Measurements from ENCODE around the gene ATP23.

ATP23 gene

DNA sequence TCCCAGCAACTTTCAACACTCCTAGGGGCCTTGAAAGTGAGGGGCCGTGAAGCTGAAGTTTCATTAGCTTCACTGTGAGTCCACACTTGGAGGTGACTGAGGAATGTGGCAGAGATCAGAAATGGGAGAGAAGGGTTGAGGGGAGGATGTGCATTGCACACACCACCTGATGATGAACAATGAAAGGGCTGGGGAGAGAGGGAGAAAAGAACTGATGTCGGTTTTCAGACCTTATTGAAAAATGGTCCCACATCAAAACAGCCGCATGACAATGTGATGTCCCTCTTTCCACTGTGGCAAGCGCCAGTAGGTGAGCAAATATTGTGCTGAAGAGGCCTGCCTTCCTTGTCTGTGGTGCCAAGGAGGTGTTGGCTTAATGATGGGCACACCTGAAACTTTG is 32.3 kb upstream of the ATP23 start:
- DNase-seq = no peak

DNA sequence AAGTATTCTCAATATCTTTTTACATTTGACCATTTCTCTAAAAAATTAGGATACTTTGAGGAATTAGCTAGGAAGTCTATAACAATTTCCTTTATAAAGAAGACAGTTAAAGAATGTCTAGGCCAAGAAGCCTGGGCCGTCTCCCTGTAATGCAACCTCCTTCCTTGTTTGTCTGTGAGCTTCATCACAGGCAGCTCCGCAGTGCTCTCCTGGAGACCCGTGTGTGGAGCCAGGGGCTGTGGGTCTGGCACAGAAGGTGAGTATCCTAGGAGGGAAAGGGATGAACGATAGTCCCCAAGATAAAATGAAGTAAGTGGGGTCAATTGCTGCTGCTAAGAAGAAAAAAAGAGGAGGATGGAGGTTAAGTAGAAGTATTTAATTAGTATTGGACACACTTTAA is 31.8 kb upstream of the ATP23 start:
- DNase-seq = no peak

DNA sequence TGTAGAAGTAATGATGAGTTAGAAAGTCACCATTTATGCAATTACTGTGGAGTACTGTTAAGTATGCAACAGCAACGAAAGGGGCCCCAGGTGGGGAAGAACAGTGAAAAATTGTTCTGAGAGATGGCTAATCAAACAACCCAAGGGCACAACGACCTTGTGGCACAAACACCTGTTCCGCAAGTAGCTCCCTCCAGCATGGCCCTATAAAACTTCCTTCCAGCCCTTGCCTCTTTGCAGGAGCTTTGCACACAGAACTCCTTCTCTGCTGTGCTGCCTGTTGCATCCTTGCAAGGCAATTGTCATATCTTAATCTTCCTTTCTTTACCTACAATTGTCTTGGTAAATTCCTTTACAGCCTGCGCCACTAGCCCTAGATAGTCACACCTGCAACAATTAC is 23.2 kb upstream of the ATP23 start:
- DNase-seq = no peak

DNA sequence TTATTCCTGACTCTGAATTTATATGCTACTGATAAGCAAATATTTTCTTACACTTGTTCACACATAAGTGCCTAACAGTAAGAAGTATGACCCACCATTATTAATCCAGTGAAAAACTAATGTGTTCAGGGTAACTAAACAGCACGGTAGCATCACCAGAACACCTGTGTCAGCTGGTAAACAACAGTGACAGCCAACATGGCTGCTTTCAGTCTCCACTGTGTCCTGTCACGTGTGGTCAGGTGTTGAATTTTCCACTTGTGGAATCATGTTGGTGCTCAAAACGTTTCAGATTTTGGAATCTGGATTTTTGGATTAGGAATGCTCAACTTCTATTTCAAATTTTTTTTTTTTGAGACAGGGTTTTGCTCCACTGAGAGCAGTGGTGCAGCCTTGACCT is 14.3 kb upstream of the ATP23 start:
- no peak for DNase-seq

DNA sequence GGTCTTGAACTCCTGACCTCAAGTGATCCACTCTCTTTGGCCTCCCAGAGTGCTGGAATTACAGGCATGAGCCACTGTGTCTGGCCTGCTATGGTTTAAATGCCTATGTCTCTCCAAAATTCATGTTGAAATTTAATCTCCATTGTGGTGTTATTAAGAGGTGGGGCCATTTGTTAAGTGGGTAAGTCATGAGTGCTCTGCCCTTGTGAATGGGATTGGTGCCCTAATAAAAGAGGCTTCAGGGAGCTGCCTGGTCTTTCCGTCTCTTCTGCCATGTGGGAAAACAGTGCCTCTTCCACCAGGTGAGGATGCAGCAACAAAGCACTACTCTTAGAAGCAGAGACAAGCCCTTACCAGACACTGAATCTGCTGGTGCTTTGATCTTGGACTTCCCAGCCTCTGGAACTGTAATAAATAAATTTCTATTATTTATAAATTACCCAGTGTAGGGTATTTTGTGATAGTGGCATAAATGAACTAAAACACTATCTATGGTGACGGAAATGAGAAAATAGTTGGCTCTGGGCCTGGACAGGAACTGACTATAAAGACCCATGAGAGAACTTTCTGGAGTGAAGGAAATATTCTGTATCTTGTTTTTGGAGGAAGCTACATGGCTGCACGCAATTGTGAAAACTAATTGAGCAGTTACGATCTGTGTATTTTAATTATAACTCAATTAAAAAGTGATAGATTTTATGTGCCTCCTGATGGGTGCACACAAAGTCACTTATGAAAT is 12.1 kb upstream of the ATP23 start:
- no peak for DNase-seq

DNA sequence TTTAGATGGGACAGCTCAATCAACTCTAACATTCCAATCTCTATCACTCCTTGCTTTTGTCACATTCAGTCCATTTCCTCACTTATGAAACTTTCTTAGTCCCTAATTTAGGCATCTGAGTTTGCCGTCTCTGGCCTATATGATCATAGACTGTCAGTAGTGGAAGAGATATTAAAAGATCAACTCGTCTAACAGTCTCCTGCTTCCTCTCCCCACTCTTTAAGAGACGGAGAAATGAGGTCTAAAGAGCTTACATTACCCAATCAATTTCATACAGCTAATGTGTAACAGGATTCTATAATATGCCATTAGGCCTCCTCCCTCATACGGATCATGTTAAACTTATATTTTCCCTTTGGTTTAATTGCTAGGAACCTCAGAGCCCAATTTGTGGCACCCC is 6.5 kb upstream of the ATP23 start:
- DNase-seq = no peak

DNA sequence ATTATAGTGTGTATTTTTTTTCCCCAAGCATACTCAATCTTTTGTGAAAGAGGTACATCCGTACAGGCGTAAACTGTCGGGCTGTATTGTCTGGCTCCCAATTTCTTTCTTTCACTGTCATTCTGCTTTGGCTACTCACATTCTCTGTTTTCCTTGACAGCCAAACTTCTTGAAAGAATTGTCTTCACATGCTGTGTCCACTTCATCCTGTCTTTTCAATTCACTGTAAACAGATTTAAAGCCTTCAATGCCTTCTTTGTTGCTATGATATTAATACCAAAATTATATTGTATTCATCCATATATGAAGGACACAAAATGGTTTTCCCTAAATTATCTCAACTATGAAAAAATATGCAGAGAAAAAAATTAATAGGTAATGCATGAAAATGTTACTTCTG is 6.0 kb upstream of the ATP23 start:
- no peak for DNase-seq

DNA sequence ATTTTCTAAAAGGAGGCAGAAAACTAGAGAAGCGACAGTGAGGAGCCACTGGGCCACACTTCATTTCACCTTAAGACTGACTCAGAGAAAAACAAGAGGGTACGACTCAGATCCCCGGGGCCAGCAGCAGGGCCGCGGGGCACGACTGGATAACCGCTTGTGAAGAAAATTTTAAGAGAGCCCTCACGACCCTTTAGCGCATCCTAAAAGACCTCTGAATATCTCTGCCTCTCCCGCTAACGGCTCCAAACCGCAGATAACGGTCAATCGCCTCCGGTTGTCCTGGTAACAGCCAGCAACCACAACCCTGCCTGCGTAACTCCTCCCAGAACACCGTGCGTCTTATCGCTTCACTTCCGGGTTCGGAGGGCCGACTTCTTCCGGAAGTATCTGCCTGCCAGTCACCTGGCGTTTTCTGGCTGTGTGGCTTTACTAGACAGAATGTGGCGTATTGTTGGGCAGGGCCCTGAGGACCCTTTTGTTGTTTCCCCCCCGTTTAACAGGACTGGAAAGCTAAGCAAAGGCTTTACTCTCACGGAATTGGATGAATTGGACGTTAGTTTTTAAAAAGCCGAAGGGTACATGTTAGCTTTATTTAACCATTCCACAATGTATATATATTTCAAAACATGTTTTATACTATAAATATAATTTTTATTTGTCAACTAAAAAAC is 5.4 kb upstream of the ATP23 start:
- DNase-seq = peak; percentile 77 to 83

DNA sequence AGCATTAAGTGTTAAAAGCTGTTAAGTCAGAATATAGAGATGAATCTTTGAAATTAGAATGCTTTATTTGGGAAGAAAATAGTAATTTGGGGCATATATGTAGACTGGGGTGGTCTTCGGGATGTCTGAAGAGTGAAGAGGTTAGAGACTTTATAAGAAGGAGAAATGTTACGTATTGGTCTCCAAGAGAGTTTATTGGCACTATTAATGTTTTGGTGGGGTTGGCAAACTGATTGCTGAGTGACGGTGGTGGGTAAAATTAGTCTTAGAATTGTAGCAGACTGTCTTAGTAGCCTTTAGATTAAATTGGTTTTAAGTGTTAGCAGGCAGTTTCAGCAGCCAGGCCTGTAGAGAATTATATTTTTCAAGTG is 4.9 kb upstream of the ATP23 start:
- no peak for DNase-seq

DNA sequence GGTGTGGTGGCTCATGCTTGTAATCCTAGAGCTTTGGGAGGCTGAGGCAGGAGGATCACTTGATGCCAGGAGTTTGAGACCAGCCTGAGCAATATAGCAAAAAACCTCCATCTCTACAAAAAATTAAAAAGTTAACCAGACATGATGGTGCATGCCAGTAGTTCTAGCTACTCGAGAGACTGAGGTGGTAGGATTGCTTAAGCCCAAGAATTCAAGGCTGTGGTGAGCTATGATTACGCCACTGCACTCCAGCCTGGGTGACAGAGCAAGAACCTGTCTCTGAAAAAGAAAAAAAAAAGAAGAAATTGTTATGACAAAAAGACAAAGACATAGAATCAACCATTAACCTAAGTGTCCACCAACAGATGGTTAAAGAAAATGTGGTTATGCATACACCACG is 2.1 kb upstream of the ATP23 start:
- DNase-seq = no peak

DNA sequence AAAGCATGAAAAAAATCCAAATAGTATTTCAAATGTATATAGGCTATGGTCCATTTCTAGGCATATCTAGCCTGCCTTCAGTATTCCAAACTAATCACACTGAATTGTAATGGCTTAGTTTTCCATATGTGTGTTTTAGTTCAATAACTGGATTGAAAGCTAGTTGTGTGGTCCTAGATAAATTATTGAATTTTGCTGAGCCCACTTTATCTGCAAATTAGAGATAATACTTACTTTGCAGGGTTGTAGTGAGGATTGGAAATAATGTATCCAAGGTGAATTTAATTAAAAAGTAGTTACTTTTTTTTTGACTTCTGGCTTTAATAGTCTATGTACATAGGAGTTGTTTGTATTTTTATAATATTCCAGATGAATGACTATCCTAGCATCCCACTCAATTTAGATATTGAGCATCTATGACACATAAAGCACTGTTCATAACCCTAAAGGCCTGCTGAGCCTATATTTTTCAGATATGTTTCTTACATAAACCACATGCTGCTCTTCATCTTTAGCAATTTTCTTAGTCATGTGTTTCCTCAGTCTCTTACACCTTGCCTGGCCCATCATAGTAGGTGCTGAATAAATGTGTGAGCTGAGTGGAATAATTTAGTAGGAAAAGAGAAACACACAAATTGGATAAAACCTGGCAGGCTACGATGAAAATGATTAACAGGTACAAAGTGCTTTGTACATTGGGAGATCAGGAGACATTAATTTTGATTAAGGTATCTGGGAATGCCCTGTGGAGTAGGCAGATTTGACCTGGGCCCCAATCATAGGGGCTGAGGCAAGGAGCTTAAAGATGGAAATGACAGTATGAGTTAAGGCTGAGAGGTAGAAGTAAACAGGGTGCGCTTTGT is 1.1 kb upstream of the ATP23 start:
- no peak for DNase-seq

DNA sequence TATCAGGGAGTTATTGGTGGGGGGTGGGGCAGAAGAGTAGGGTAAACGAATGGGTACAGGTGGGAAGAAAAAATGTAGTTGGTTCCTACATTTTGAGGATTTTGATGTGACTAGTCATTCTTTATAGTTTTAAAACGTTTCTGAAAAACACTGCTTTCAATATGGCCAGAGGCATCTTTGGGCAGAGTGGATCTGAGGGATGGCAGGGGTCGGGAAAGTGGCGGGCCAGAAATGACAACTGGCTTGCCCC is 527 bp upstream of the ATP23 start:
- no peak for DNase-seq

DNA sequence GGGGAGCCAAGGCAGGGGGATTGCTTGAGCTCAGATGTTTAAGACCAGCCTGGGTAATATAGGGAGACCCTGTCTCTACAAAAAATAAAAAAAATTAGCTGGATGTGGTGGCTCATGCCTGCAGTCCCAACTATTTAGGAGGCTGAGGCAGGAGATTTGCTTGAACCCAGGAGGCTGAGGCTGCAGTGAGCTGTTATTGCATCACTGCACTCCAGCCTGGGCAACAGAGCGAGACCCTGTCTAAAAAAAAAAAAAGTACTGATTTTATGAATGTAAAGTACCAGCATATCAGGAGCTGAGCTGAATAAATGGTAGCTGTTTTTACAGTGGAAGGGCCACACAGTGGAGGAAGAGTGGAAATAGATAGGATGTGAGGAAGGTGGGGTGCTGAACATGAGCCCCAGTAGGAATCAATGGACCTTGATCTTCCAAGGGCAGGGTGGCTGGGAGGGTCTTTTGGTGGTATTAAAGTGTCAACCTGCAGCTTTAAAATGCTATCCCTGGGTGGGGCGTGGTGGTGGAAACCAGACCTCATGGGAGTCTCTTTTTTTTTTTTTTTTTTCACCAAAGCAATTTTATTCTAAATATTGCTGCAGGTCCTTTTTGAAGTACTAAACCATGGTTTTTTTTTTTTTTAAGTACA is 2.2 kb downstream of the ATP23 start:
- DNase-seq = no peak

DNA sequence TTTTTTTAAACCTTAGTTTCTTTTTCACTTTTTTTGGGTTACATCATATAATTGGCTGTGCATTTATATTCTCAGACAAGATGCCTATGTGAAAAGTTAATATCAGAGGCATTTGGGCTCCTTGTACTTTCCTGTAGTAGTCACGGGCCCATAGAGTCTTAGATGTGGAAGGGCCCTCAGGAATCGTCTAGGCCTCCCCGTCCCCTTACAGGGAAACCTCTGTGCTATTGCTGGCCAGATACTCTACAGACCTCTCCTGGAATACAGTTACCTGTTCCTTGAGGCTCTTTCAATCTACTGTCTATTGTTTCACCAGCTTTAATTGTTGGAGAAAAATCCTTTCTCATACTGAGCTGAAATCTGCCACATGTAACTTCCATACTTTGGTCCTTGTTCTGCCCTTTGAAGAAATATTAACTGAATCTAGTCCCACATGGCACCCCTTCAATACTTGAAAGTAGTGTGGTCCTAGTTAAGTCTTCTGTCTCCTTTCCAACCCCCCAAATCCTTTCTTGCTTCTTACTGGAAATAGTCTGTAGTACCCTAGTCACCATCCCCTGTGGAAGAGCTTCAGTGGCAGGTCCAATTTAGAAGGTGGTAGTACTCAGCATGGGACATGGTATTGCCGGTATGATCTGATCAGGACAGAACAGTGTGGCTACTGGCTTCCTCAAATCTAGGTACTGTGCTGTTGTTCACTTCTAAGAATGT is 3.1 kb downstream of the ATP23 start:
- no peak for DNase-seq

DNA sequence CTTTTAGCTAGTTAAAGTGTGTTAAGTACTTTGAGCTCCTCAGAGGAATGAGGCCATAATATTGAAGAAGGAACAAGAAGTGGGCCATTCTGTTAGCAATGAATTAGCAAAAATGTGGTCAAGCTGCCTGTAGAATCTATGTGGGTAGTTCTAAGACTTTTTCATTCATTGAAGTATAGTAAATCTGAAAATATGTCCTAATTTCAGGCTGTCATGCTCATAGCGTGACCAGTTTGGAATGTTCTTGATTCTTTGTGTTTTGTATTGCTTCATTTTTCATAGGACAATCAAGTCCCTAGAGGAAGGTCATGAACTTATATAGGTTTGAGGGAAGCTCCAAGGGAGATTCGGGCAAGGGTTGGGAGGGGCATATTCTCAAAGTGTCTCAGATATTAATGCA is 11.4 kb downstream of the ATP23 start:
- no peak for DNase-seq

DNA sequence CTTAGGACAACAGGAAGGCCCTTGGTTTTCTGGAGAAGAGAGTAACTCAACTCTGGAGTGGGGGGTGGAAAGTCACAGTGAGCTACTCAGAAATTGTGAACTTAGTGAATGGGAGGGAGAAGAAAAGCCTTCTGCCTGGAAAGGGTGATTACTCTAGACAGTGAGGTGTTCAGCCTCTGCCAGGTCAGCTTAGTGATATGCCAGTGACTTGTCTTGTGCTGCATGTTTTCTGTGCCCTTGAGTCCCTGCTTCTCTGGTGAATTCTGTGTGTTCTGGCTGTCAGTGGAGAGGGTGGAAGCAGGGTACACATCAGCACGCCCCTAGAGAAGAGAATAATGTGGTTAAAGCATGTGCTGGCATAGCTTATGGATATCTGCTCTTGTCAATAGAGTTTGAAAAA is 13.4 kb downstream of the ATP23 start:
- no peak for DNase-seq

DNA sequence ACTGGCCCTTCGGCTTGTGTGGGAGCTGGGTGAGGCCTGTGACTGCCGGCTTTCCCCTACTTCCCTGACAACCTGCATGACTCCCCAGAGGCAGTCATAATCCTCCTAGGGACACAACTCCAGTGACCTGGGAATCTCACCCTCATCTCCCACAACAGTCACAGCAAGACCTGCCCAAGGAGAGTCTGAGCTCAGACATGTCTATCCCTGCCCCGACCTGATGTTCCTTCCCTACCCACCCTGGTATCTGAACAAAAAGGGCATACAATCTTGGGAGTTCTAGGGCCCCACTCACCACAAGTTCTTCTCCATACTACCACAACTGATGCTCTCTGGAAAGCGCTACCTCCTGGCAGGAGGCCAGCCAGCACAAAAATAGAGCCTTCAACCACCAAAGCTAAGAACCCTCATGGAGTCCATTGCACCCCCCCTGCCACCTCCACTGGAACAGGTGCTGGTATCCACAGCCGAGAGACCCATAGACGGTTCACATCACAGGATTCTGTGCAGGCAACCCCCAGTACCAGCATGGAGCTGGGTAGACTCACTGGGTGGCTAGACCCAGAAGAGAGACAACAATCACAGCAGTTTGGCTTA is 16.8 kb downstream of the ATP23 start:
- no peak for DNase-seq

DNA sequence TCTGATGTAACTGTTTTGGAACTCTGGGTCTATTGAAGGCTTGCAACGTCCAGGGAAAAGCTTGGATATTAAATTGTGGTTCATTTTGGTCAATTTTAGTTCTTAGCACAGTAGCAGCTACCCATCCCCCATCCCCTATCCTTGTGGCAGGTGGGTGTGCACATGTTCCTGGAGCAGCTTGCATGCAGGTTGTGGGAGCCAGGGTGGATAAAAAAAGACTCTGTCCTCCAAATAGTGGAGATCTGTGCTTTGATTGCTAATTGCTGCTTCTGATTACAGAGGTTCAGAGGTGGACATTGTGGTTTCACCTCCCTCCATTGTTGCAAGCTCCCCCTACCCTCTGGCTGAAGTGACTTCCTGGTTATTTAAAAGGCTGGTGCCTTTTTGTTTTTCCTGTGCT is 23.1 kb downstream of the ATP23 start:
- no peak for DNase-seq

DNA sequence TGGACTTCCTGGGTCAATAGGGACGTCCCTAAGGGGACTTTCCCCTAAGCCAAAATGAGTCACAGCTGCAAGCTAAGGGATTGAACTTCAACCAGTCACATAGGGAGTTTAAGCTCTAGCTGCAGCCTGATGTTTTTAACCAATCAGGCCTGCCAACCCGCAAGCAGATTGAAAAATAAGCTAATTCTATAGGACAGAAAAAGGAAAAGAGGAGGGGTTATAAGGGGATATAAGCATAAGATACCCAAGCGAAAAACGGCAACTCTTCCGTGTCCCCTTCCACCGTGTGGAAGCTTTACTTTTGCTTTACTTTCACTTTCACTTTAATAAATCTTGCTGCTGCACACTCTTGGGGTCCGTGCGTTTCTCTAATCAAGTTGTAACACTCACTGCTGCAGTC is 24.4 kb downstream of the ATP23 start:
- DNase-seq = no peak

DNA sequence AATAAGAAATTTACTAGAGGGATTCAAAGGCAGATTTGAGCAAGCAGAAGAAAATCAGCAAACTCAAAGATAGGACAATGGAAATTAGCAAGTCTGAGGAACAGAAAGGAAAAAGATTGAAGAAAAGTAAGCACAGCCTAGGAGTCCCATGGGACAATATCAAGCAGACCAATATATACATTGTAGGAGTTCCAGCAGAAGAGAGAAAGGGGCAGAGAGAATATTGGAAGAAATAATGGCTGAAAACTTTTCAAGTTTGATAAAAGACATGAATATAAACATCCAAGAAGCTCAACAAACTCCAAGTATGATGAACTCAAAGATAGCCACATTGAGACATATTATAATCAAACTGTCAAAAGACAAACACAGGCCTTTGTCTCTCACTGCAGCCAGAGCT is 25.2 kb downstream of the ATP23 start:
- DNase-seq = no peak

DNA sequence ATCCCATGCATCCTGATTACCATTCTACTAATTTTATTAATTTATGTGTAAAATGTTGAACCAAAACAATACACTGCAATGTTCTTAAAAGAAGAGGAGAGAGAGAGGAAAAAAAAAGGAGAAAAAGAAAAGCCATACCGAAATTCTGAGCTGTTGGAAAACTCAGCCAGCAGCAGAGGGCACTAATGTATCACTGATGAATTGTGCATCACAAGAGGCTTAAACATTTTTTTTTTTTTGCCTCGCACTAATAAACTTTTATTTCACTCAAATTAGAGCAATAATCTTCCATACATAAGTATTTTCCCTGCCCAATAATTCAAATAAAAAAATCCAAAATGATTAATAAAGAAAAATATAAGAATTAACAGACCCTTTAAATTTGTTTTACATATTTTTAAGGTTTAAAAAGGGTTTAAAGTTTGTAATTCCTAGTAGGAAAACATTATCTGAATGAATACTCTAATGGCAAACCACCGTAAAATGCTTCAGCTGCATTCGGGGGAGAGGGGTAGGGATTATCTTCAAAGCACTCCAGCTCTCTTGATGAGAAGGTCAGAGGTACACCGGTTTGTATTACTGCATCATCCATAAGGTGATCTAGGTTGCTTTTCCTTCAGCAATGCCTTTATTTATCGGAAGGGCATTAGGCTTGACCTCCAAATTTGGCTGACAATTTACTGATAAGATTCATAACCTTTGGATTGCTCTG is 41.9 kb downstream of the ATP23 start:
- peak in 1 of 2 donors; percentile 3 for DNase-seq

DNA sequence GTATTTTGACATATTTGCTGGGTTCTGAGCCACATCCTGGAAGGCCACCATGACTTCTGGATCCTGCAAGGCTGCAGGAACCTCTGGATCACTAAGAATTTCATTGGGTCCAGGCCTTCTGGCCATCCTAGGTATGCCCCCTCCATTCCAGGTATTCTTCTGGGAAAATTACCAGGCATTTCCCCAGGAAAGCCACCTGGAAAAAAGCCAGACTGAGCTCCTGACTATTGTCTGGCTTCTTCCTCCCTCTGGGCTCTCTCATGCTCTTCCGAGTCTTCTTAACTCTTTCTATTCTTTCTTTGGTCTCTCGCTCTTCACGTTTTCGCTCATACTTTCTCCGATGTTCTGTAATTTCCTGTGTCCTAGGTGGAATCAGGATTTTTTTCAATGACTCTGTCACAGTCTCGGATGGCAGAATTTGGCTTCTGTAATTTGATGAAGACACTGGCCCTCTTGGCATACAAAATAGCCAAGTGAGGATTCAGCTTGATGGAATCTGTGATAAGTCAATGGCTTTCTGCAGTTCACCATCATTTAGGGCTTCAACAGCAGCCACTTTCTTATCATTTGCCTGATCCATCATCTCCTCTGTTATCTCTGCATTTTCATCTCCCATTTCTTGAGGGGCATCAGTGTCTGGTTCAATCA is 42.6 kb downstream of the ATP23 start:
- no peak for DNase-seq

All from stimulated activated CD4-positive, alpha-beta T cell treated with anti-CD3 and anti-CD28 coated beads, Interleukin-2, amount 100 ng/mL, for 48 hours (primary cell).